ENCODE results near the gene ZFAND5. TPM values are rescaled to one million over a fixed set of nuclear protein-coding genes. Genes with fewer than 3 reads are reported as not detected.

ZFAND5 gene
- total and polyA plus RNA-seq, 10 of the 15 experiments (the other 5 are each of a cell fraction or from before 2014, with no cell fraction given): 22.5 to 107 (median 63.3) TPM

DNA sequence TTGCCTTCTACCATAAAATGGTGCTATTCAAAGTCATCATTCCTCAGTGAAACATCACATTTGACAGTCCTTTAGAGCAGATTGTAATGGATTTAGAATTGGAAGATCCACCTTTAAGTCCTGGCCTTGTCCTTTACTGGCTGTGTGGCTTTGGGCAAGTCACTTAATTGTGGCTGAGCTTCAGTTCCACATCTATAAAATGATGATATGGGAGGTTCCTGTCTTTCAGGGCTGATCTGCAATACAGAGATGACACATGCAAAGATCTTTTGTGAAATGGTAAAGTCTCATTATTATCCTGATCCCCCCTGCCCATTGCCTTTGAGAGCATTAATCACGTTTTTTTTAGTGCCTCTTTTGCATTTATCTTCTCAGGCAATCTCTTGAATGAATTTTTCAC lies 58.2 kb downstream of the ZFAND5 start:
- Histone ChIP-seq H3K4me1 (ENCODE audit: control insufficient read depth, insufficient read depth, low read length) (peaks cover 5% of the 10 kb centered on the region), H3K27ac (ENCODE audit: control insufficient read depth, insufficient read depth) (no peak overlapping the region), H3K4me3 (no peak overlapping the region), H3K9ac (ENCODE audit: control insufficient read depth, insufficient read depth, low read length) (no peak overlapping the region), H3K36me3 (ENCODE audit: control insufficient read depth in 2 of 2, insufficient read depth in 2 of 2, low read length in 1 of 2) (no peaks in the 10 kb centered on the region), H4K20me1 (ENCODE audit: control insufficient read depth, insufficient read depth) (no peaks in the 10 kb centered on the region), H3K9me3 (replicated peaks; ENCODE audit: control insufficient read depth, insufficient read depth, low read length) (no peaks in the 10 kb centered on the region), H3K4me2 (ENCODE audit: control insufficient read depth, insufficient read depth) (no peak overlapping the region), H3K79me2 (ENCODE audit: control insufficient read depth, insufficient read depth, low read length) (no peaks in the 10 kb centered on the region), H3K27me3 (replicated peaks in 1 of 2; ENCODE audit: control insufficient read depth in 2 of 2, insufficient read depth in 2 of 2, low read length in 1 of 2) (no peaks in the 10 kb centered on the region), H2AFZ (ENCODE audit: control insufficient read depth, low read depth, low read length) (no peak overlapping the region)
- ChIA-PET RAD21 (ENCODE audit: unreplicated experiment) (no interaction called here), SMC1A (ENCODE audit: uncharacterized antibody, unreplicated experiment) (interaction anchor here (1.2 to 3.0 kb wide), 2 partner anchors 14 to 55 kb away, joined by 4 to 17 read pairs; no protein-coding TSS in a partner anchor), CTCF (interaction anchor here (1.0 kb wide), 1 partner anchor 25 kb away, joined by 3 read pairs; no protein-coding TSS in a partner anchor), POLR2A (no interaction called here)
- WGBS (ENCODE audit: insufficient coverage, insufficient replicate concordance, low lambda C conversion rate, missing lambda C conversion rate): 5% methylated on average over 1 of the region's 1 CpG
- DNase-seq (ENCODE audit: low read depth, low spot score) (no peak), ATAC-seq (no peak), FAIRE-seq (no peak)
- in situ Hi-C loops (cut with MboI): no loop called here
- intact Hi-C loops (cut with micrococcal nuclease; ENCODE audit: unreplicated experiment): no loop called here
- BruUV-seq (replicated peaks): no TSS peak
- TF ChIP-seq FOXK2 (IDR thresholded peaks at IDR 0.05) (no peak), NR2F1 (conservative IDR thresholded peaks at IDR 0.05) (no peak), ZBTB40 (IDR thresholded peaks at IDR 0.05; ENCODE audit: borderline replicate concordance) (no peak), ZBED1 (IDR thresholded peaks at IDR 0.05; ENCODE audit: borderline replicate concordance) (no peak), WRNIP1 (IDR thresholded peaks at IDR 0.05; ENCODE audit: borderline replicate concordance, low read depth, low read length) (no peak), LARP7 (IDR thresholded peaks at IDR 0.05) (no peak), CREB1 (IDR thresholded peaks at IDR 0.05; ENCODE audit: low read depth) (no peak), ZBTB4 (CRISPR knock-in tag; IDR thresholded peaks at IDR 0.05) (no peak), POLR2A (IDR thresholded peaks at IDR 0.05; ENCODE audit: low read depth, low read length) (no peak), ZSCAN29 (IDR thresholded peaks at IDR 0.05) (no peak), ZNF687 (IDR thresholded peaks at IDR 0.05) (no peak)
- TF ChIP-seq, protein P1, sequence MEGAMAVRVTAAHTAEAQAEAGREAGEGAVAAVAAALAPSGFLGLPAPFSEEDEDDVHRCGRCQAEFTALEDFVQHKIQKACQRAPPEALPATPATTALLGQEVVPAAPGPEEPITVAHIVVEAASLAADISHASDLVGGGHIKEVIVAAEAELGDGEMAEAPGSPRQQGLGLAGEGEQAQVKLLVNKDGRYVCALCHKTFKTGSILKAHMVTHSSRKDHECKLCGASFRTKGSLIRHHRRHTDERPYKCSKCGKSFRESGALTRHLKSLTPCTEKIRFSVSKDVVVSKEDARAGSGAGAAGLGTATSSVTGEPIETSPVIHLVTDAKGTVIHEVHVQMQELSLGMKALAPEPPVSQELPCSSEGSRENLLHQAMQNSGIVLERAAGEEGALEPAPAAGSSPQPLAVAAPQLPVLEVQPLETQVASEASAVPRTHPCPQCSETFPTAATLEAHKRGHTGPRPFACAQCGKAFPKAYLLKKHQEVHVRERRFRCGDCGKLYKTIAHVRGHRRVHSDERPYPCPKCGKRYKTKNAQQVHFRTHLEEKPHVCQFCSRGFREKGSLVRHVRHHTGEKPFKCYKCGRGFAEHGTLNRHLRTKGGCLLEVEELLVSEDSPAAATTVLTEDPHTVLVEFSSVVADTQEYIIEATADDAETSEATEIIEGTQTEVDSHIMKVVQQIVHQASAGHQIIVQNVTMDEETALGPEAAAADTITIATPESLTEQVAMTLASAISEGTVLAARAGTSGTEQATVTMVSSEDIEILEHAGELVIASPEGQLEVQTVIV (IDR thresholded peaks at IDR 0.05; ENCODE audit: borderline replicate concordance, partially characterized antibody): no peak
